SU-DHL-6 (cell line): ENCODE results near the gene STARD10.

Experiments used
- H2AFZ ChIP-seq: fragments of 200-600 bp; sonication (generic); 2 replicates; pipeline ENCODE4 v1.6.1; 2014; ENCODE audit warnings: low read depth, mild to moderate bottlenecking, moderate library complexity, mixed read lengths, antibody characterized with exemption, low read length; ENCODE audit not compliant: severe bottlenecking
- H3F3A ChIP-seq: fragments of 200-600 bp; shearing (Covaris generic); 2 replicates; pipeline ENCODE4 v1.6.0; 2016; ENCODE audit warnings: antibody characterized with exemption, mild to moderate bottlenecking; ENCODE audit not compliant: insufficient read depth
- H3K27ac ChIP-seq: fragments of 200-600 bp; sonication (generic); 2 replicates; pipeline ENCODE4 v1.5.1; 2016; ENCODE audit warnings: low read depth, mild to moderate bottlenecking, low read length, moderate library complexity, mixed read lengths
- H3K27me3 ChIP-seq: fragments of 200-600 bp; sonication (generic), shearing (Covaris generic); 2 replicates; pipeline ENCODE4 v1.6.0; 2014; ENCODE audit warnings: mild to moderate bottlenecking, low read length
- H3K36me3 ChIP-seq: fragments of 200-600 bp; sonication (generic); 2 replicates; pipeline ENCODE4 v1.6.1; 2014; ENCODE audit warnings: mild to moderate bottlenecking, low read length, mixed read lengths
- H3K4me2 ChIP-seq: fragments of 300-600, 200-600 bp; shearing (Covaris generic), sonication (generic); 2 replicates; pipeline ENCODE4 v1.6.0; 2014; ENCODE audit warnings: low read length, low read depth, mild to moderate bottlenecking; ENCODE audit not compliant: poor library complexity, severe bottlenecking
- H3K4me3 ChIP-seq: fragments of 200-600 bp; sonication (generic); 2 replicates; pipeline ENCODE4 v1.5.1; 2014; ENCODE audit warnings: antibody characterized with exemption, low read length, mild to moderate bottlenecking, mixed read lengths; ENCODE audit not compliant: insufficient read depth, poor library complexity, severe bottlenecking
- H3K79me2 ChIP-seq: fragments of 200-600 bp; sonication (generic); 2 replicates; pipeline ENCODE4 v1.6.1; 2014; ENCODE audit warnings: mild to moderate bottlenecking, low read length, moderate library complexity; ENCODE audit not compliant: insufficient read depth
- H3K9ac ChIP-seq: fragments of 200-600 bp; sonication (generic); 2 replicates; pipeline ENCODE4 v1.7.0; 2014; ENCODE audit warnings: mild to moderate bottlenecking, low read length
- H3K9me2 ChIP-seq: fragments of 200-600 bp; sonication (generic); replicated peaks from 2 replicates; pipeline ENCODE4 v1.6.1; 2014; ENCODE audit warnings: low read length; ENCODE audit not compliant: insufficient read depth
- H3K9me3 ChIP-seq: fragments of 200-600 bp; sonication (generic); 2 replicates; pipeline ENCODE4 v1.6.1; 2014; ENCODE audit warnings: low read length, mixed read lengths; ENCODE audit not compliant: insufficient read depth
- H4K20me1 ChIP-seq: fragments of 200-600 bp; sonication (generic); 2 replicates; pipeline ENCODE4 v1.6.1; 2014; ENCODE audit warnings: low read depth, mild to moderate bottlenecking, antibody characterized with exemption, low read length, moderate library complexity, mixed read lengths
- EZH2phosphoT487 ChIP-seq: fragments of 200-600 bp; sonication (generic), shearing (Covaris generic); conservative IDR thresholded peaks from 2 replicates; pipeline ENCODE4 v1.6.1; 2018; ENCODE audit warnings: mild to moderate bottlenecking, antibody characterized with exemption, low read length, moderate library complexity, mixed read lengths
- TF ChIP-seq, protein P1 (sequence below): fragments of 200-600 bp; sonication (generic); IDR thresholded peaks from one replicate; pipeline ENCODE4 v1.5.1; 2017; ENCODE audit warnings: antibody characterized with exemption, mild to moderate bottlenecking, low read length, moderate library complexity; ENCODE audit not compliant: insufficient read depth, poor library complexity, severe bottlenecking

STARD10 gene

DNA sequence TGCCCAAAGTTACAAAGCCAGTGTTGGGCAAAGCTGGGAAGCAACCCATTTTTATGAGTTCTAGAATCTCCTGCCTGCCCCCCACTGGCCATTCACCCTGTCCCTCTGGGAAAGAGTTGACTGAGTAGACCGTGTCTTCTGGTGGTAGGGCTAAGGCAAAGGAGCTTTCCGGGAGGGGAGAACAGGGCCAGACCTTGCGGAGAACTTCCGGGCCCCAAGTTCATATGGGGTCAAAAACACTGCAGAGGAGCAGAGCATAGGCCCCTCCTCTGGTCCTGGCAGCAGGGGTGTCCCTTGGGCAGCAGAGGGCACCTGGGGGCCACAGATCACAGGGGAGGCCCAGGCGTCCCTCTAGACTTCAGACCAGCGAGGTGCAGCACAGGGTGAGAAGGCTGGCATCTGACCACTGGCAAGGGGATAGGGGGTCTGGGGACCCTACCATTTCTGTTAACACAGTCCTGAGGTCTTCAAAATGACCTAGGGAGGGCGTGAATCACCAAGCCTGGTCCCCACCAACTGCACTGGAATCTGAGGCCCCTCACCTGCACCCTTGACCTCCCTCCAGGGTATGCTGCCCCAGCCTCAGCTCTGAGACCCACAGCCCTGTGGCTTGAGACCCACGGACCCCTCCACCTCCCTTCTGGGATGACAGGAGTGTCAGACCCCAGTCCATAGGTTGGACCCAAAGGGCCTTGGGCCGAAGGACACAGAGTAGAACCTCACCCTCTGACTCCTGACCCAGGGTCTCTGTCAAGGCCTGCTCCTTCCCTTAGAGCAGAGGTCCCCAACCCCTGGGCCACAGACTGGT lies 40.3 kb downstream of the STARD10 start:
- Histone ChIP-seq H3K4me2 (peak overlapping the region; percentile 83), H3K9ac (no peak overlapping the region), H3K4me3 (no peak overlapping the region), H3K79me2 (no peaks in the 10 kb centered on the region), H3K9me3 (no peaks in the 10 kb centered on the region), H2AFZ (no peak overlapping the region), H3F3A (no peaks in the 10 kb centered on the region), H3K27ac (no peak overlapping the region), H4K20me1 (no peaks in the 10 kb centered on the region), H3K36me3 (no peaks in the 10 kb centered on the region), H3K9me2 (no peaks in the 10 kb centered on the region), H3K27me3 (no peaks in the 10 kb centered on the region)
- TF ChIP-seq, protein P1, sequence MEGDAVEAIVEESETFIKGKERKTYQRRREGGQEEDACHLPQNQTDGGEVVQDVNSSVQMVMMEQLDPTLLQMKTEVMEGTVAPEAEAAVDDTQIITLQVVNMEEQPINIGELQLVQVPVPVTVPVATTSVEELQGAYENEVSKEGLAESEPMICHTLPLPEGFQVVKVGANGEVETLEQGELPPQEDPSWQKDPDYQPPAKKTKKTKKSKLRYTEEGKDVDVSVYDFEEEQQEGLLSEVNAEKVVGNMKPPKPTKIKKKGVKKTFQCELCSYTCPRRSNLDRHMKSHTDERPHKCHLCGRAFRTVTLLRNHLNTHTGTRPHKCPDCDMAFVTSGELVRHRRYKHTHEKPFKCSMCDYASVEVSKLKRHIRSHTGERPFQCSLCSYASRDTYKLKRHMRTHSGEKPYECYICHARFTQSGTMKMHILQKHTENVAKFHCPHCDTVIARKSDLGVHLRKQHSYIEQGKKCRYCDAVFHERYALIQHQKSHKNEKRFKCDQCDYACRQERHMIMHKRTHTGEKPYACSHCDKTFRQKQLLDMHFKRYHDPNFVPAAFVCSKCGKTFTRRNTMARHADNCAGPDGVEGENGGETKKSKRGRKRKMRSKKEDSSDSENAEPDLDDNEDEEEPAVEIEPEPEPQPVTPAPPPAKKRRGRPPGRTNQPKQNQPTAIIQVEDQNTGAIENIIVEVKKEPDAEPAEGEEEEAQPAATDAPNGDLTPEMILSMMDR = no peak
- no peak for TF ChIP-seq EZH2phosphoT487

DNA sequence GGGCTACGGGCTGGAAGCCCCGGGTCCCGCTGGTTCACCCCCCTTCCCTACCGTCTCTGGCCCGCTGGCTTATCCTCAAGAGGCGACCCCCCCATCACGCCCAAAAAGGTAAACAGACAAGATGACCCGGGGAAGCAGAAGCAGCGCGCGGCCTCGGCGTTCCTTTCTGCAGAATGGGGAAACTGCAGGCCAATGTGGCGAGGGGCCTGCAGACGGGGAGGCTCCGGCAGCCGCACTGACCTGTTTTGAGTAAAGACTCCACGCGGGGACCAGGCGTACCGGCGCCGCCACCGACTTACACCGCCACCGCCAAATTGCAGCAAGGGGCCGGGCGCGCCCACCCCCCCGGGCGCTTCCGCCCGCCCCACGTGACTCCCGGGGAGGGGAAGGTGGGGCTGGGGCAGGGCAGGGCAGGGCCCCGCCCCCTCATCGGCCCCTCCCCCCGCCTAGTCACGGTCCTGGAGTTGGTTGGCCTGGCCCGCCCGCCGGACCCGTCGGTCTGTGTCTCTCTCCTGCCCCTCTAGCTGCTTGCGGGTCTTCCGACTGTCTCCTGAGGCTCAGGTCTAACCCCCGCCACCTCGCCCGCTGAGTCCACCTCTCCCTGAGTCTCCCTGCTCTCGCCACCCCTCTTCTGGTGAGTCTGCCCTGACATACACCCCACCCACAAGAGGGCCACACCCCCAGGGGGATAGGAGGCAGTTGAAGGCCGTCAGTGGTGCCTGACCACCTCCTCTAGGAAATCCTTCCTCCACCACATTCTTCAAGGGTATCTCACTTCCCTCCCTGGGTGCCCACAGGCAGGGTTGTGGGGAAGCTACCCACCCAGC lies 41.5 kb downstream of the STARD10 start, which contains the start of gene ARAP1:
Gene ARAP1 (minus strand): TSS at position 321 of the 827 bp plus-strand sequence. CDS start 25,280 bp downstream, outside the sequence.
- Histone ChIP-seq H4K20me1 (no peaks in the 10 kb centered on the region), H3K27me3 (no peaks in the 10 kb centered on the region), H3F3A (no peaks in the 10 kb centered on the region), H3K36me3 (no peaks in the 10 kb centered on the region), H3K9ac (peak within 1 kb of the TSS; percentile 82), H3K9me3 (no peaks in the 10 kb centered on the region), H3K27ac (no peak within 1 kb of the TSS), H3K9me2 (no peaks in the 10 kb centered on the region), H2AFZ (peak within 1 kb of the TSS; percentile 93), H3K79me2 (no peaks in the 10 kb centered on the region), H3K4me3 (peak within 1 kb of the TSS; percentile 97), H3K4me2 (peak within 1 kb of the TSS; percentile 83)
- TF ChIP-seq EZH2phosphoT487 = no peak
- TF ChIP-seq, protein P1 = no peak

DNA sequence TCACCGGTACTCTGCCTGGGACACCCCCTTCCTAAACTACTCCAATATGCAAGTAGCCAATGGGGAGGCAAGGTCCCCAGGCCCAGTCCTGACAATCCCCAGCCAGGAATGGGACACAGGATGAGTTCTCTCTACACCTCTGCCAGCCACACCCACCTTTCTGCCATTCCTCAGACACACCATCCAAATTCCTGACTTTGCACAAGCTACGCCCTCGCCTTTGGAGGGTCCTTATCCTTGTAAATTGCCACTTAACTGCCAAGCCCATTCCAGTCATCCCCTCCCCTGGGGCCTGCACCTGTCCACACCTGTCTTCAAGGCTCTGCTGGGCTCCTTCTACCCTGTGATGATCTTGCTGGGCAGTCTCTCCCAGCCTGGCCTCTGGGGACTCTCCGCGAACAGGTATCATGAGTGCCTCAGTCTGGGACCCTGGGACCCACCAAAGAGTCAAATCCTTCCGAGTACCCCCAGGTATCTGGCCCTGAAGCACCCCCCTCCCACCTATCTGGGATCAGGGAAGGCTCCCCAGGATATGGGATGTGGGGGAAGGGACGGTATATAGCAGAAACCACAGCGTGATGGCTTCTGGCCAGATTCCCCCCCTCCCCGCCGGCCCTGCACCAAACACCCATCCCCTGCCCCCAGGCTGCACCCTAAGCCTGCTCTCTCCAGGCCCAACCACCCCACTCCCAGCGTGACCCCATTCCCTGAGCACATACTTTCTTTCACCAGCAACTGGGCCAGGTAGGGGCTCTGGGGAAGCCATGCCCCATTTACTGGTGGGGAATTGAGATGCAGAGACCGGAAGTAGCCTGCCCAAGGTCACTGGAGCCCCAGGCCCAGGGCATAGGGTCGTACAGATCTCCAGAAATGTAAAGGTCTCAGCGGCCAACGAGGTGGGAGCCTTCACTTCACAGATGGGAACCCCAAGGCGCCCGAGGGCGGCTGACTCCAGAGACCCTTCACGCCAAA lies 42.4 kb downstream of the STARD10 start:
- H3K9me3 ChIP-seq = no peaks in the 10 kb centered on the region
- no peaks in the 10 kb centered on the region for H3K79me2 ChIP-seq
- no peaks in the 10 kb centered on the region for H3K27me3 ChIP-seq
- H4K20me1 ChIP-seq = no peaks in the 10 kb centered on the region
- peak overlapping the region; percentile 97 for H3K4me3 ChIP-seq
- H3K4me2 ChIP-seq = peak overlapping the region; percentile 83
- H3K9ac ChIP-seq = peak overlapping the region; percentile 82
- no peaks in the 10 kb centered on the region for H3K36me3 ChIP-seq
- H2AFZ ChIP-seq = peak overlapping the region; percentile 93
- no peaks in the 10 kb centered on the region for H3F3A ChIP-seq
- H3K9me2 ChIP-seq = no peaks in the 10 kb centered on the region
- no peak overlapping the region for H3K27ac ChIP-seq
- TF ChIP-seq, protein P1 = no peak
- TF ChIP-seq EZH2phosphoT487 = no peak
